CD4-positive, alpha-beta T cell (primary cell): ENCODE data around the gene CCP110. TPM values are rescaled to one million over a fixed set of nuclear protein-coding genes. Genes with fewer than 3 reads are reported as not detected.

Experiments used
- ATAC-seq: fragments of 200-7000 bp; cut with Tn5 transposase; one replicate; pipeline ENCODE4 v1.10.0; 2022; ENCODE audit warnings: mild to moderate bottlenecking; ENCODE audit not compliant: poor library complexity
- CTCF ChIA-PET: fragments of 350-600 bp; sonication (Branson Sonifier 250); formaldehyde crosslinking; loops from one replicate; lab custom pipeline; 2021; ENCODE audit warnings: antibody characterized with exemption, inconsistent platforms; lab: Charles Lee
- POLR2A ChIA-PET: fragments of 350-600 bp; sonication (Branson Sonifier 250); formaldehyde crosslinking; loops from one replicate; lab custom pipeline; 2021; ENCODE audit warnings: antibody characterized with exemption, inconsistent platforms; lab: Charles Lee
- DNase-seq, 14 experiments: peaks; one replicate each; pipeline ENCODE4 v3.0.0-alpha.2; 2013 to 2020; ENCODE audit warnings: mixed read lengths in 2 of 14
- H3K27ac ChIP-seq, 2 donors: one replicate each; pipeline versions ENCODE4 v1.5.1 to v1.7.0; 2013; ENCODE audit warnings: low read length in 2 of 2, low read depth in 1 of 2, mild to moderate bottlenecking in 1 of 2
- H3K27me3 ChIP-seq, 2 experiments: 1 replicate in 1 of 2; 2 replicates in 1 of 2; pipeline versions ENCODE4 v1.6.1 to v1.7.0; 2013; ENCODE audit warnings: low read length in 2 of 2, control low read depth in 1 of 2, mild to moderate bottlenecking in 1 of 2, moderate library complexity in 1 of 2; ENCODE audit not compliant: insufficient read depth in 2 of 2, control insufficient read depth in 1 of 2
- H3K36me3 ChIP-seq: one replicate; pipeline ENCODE4 v1.6.1; 2013; ENCODE audit warnings: low read length, control low read depth; ENCODE audit not compliant: insufficient read depth
- H3K4me1 ChIP-seq: one replicate; pipeline ENCODE4 v1.6.1; 2013; ENCODE audit warnings: low read length, control low read depth; ENCODE audit not compliant: insufficient read depth
- H3K4me3 ChIP-seq: one replicate; pipeline ENCODE4 v1.5.1; 2013; ENCODE audit warnings: mild to moderate bottlenecking, low read length, moderate library complexity
- H3K9me3 ChIP-seq, 2 experiments: 1 replicate in 1 of 2; 2 replicates in 1 of 2; pipeline versions ENCODE4 v1.6.1 to v1.7.0; 2013; ENCODE audit warnings: low read length in 2 of 2, mild to moderate bottlenecking in 2 of 2, control low read depth in 1 of 2, moderate library complexity in 1 of 2; ENCODE audit not compliant: control insufficient read depth in 1 of 2, insufficient read depth in 1 of 2
- H3K27ac Mint-ChIP-seq: one replicate; pipeline ENCODE4 v1.8.0; 2020; ENCODE audit warnings: mixed read lengths
- H3K27me3 Mint-ChIP-seq: one replicate; pipeline ENCODE4 v1.8.0; 2021; ENCODE audit warnings: mixed read lengths
- H3K36me3 Mint-ChIP-seq: one replicate; pipeline ENCODE4 v1.8.0; 2021; ENCODE audit warnings: low read depth, mixed read lengths
- H3K4me1 Mint-ChIP-seq: one replicate; pipeline ENCODE4 v1.8.0; 2021; ENCODE audit warnings: low read depth, mixed read lengths
- H3K4me3 Mint-ChIP-seq: one replicate; pipeline ENCODE4 v1.8.0; 2020; ENCODE audit warnings: mild to moderate bottlenecking, mixed read lengths
- H3K9me3 Mint-ChIP-seq: one replicate; pipeline ENCODE4 v1.8.0; 2020; ENCODE audit warnings: mixed read lengths
- intact Hi-C, 2 experiments: fragments of 100-400 bp; cut with DNase I in 1 of 2; cut with micrococcal nuclease in 1 of 2; formaldehyde crosslinking; loops; one replicate each; pipeline versions ENCODE4 v1.15.1 to v1.9.0; 2023 to 2025; cut with DNase I, micrococcal nuclease
- total RNA-seq, 174 experiments: library from RNA in 2 of 174; stranded (reverse) in 2 of 174; gene quantifications; one replicate each; pipeline ENCODE4 v1.2.3 and lab custom pipeline; 2021 to 2026
- TF ChIP-seq, protein P1 (sequence below): fragments of 200-600 bp; IDR thresholded peaks from one replicate; pipeline ENCODE4 v1.8.0; 2022; ENCODE audit warnings: antibody characterized with exemption, mild to moderate bottlenecking

The CCP110 gene
- total RNA-seq, 2 experiments from 2014 or later = 14.8 to 15.4 TPM

DNA sequence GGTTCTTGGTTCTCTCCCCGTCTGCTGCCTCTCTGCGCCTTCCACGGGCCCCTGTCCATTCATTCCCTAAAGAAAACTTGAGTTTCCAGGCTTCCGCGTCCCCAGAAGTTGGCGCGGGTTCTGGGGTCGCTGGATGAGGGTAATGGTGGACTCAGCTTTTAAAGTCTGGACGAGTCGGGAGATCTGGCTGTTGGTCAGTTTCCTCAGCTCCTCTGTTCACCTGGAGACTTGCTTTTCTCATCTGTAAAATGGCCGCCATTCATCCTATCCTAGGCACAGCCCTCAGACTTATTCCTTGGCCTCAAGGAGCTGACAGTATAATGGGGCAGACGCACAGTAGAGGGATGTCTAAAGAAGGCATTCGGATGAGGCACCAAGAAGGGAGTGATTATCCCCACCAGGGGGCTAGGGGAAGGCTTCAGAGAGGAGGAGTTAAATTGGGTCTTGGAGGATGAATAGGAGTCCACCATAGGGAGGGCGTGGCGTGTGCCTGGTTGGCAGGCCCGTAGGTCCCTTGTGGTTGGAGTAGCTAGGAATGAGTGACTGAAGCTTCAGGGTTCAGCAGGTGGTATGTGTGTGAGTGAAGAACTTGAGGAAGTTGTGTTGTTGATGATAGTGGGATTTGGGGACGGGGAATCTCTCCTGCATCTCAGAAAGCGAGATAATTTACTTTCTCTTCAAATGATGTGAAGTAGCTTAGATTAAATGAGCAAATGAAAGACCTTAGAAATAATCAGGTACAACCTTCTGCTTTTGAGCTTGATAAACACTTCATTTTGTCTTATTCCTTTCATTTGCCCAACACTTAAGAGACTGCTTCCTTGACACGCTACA lies 32.4 kb downstream of the CCP110 start:
- Mint-ChIP-seq H3K9me3 (no peaks in the 10 kb centered on the region), H3K27ac (peak overlapping the region; percentile 89), H3K4me3 (peak overlapping the region; percentile 93), H3K4me1 (peaks cover 28% of the 10 kb centered on the region), H3K27me3 (no peaks in the 10 kb centered on the region), H3K36me3 (peaks cover 10% of the 10 kb centered on the region)
- no peaks in the 10 kb centered on the region for H3K9me3 ChIP-seq
- H3K27me3 ChIP-seq = no peaks in the 10 kb centered on the region
- TF ChIP-seq, protein P1, sequence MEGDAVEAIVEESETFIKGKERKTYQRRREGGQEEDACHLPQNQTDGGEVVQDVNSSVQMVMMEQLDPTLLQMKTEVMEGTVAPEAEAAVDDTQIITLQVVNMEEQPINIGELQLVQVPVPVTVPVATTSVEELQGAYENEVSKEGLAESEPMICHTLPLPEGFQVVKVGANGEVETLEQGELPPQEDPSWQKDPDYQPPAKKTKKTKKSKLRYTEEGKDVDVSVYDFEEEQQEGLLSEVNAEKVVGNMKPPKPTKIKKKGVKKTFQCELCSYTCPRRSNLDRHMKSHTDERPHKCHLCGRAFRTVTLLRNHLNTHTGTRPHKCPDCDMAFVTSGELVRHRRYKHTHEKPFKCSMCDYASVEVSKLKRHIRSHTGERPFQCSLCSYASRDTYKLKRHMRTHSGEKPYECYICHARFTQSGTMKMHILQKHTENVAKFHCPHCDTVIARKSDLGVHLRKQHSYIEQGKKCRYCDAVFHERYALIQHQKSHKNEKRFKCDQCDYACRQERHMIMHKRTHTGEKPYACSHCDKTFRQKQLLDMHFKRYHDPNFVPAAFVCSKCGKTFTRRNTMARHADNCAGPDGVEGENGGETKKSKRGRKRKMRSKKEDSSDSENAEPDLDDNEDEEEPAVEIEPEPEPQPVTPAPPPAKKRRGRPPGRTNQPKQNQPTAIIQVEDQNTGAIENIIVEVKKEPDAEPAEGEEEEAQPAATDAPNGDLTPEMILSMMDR = no peak
- ATAC-seq (no peak), DNase-seq (peak in 5 of 14 experiments; percentile 2 to 62 (median 11))
- H3K4me1 ChIP-seq = peaks cover 22% of the 10 kb centered on the region
- H3K4me3 ChIP-seq = peak overlapping the region; percentile 88
- CTCF ChIA-PET = interaction anchor here (0.8 to 3.6 kb wide), 19 partner anchors 8 to 755 kb away, joined by 3 to 40 read pairs (median 5); partner anchors contain the start of genes ARL6IP1, CCP110, GDE1 and IQCK
- peak overlapping the region; percentile 75 to 88 for H3K27ac ChIP-seq
- no peaks in the 10 kb centered on the region for H3K36me3 ChIP-seq
- POLR2A ChIA-PET = interaction anchor here (0.7 to 3.1 kb wide), 11 partner anchors 11 to 766 kb away, joined by 4 to 65 read pairs (median 10); partner anchors contain the start of genes ARL6IP1, CCP110, COQ7 and GDE1
- intact Hi-C loops = loop anchor here (1.0 to 10.0 kb wide), 6 partner anchors 33 to 1949 kb away; partner anchors contain the start of genes COQ7 (in 2 of the 2), CCP110 (in 1 of the 2), RPS15A (in 1 of the 2) and THUMPD1 (in 1 of the 2)

DNA sequence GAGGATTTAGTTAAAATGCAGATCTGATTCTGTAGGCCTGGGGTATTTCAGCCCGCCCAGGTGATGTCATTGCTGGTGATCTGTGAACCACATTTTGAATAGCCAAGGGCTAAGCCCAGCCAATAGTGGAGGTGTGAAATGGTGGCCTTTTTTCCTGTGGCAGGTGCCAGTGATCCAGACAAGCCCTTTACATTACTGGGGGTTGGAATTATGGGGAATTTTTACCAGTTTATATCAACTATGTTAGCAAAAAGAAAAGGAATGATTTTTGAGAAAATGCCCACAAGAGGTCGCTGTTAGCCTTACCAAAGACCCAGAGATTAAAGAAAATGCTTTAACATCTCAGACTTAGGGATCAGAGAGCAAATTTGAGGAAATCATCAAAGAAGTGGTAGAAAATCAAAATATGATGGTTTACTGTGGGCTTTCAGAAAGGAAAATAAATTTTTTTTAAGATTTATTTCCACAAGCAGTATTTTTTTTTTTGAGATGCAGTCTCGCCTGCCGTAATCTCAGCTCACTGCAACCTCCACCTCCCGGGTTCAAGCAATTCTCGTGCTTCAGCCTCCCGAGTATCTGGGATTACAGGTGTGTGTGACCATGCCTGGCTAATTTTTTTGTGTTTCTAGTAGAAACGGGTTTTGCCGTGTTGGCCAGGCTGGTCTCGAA lies 35.6 kb downstream of the CCP110 start:
- H3K27me3 Mint-ChIP-seq = no peaks in the 10 kb centered on the region
- Histone ChIP-seq H3K4me1 (peaks cover 18% of the 10 kb centered on the region), H3K36me3 (no peaks in the 10 kb centered on the region), H3K9me3 (no peaks in the 10 kb centered on the region), H3K27me3 (no peaks in the 10 kb centered on the region), H3K4me3 (no peak overlapping the region), H3K27ac (no peak overlapping the region)
- peaks cover 16% of the 10 kb centered on the region for H3K36me3 Mint-ChIP-seq
- H3K4me1 Mint-ChIP-seq = peaks cover 26% of the 10 kb centered on the region
- TF ChIP-seq, protein P1 = peak; percentile 71
- H3K9me3 Mint-ChIP-seq = peaks cover 3% of the 10 kb centered on the region
- ChIA-PET POLR2A (no interaction called here), CTCF (interaction anchor here (1.2 to 1.5 kb wide), 2 partner anchors 35 to 327 kb away, joined by 4 to 5 read pairs; partner anchors contain the start of gene CCP110)
- intact Hi-C loops = loop anchor here (1.0 to 10.0 kb wide), 6 partner anchors 159 to 1945 kb away; partner anchors contain the start of genes COQ7 (in 1 of the 2), IQCK (in 1 of the 2), KNOP1 (in 1 of the 2) and RPS15A (in 1 of the 2)
- peak overlapping the region; percentile 27 for H3K4me3 Mint-ChIP-seq
- DNase-seq (peak in 7 of 14 experiments; percentile 3 to 81 (median 52)), ATAC-seq (no peak)
- no peak overlapping the region for H3K27ac Mint-ChIP-seq

DNA sequence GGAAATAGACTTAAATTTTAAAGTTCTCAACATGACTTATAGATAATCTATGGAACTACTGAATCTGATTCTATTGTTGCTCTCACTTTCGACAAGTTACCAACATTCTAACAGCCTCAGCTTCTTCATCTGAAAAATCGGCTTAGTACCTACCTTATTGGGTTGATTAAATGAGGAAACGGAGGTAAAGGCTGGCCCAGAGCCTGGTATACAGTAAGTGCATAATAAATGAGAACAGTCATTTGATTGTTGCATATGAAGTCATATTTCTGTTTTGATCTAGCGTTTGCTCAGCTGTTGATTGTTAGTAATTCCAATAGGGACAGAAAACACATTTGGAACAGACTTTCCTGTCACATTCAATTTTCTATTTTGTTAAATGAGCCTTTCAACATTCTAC lies 36.3 kb downstream of the CCP110 start:
- no peak overlapping the region for H3K27ac Mint-ChIP-seq
- H3K36me3 Mint-ChIP-seq = peaks cover 19% of the 10 kb centered on the region

More for the DNA sequence above, 36.3 kb downstream of the CCP110 start:
- ChIA-PET CTCF (interaction anchor here (1.2 to 1.5 kb wide), 2 partner anchors 36 to 326 kb away, joined by 4 to 5 read pairs; partner anchors contain the start of gene CCP110), POLR2A (no interaction called here)
- Mint-ChIP-seq H3K27me3 (no peaks in the 10 kb centered on the region), H3K4me1 (peaks cover 20% of the 10 kb centered on the region), H3K4me3 (no peak overlapping the region), H3K9me3 (peaks cover 3% of the 10 kb centered on the region)
- H3K27ac ChIP-seq = no peak overlapping the region
- DNase-seq (no peak), ATAC-seq (no peak)
- H3K4me3 ChIP-seq = no peak overlapping the region
- peaks cover 4% of the 10 kb centered on the region for H3K36me3 ChIP-seq
- TF ChIP-seq, protein P1 = no peak
- peaks cover 11% of the 10 kb centered on the region for H3K4me1 ChIP-seq
- intact Hi-C loops = no loop called here
- no peaks in the 10 kb centered on the region for H3K27me3 ChIP-seq
- H3K9me3 ChIP-seq = no peaks in the 10 kb centered on the region
